Testis (tissue), 2 donors: ENCODE results near the gene SMOC2.

Source experiments
- POLR2A ChIP-seq: fragments of 450-650 bp; IDR thresholded peaks from one replicate; pipeline ENCODE4 v1.6.1; 2017; ENCODE audit warnings: antibody characterized with exemption, mild to moderate bottlenecking, moderate library complexity
- TF ChIP-seq, protein P1 (sequence below), 3 experiments: fragments of 450-650 bp in 2 of 3; fragments of 200-600 bp in 1 of 3; sonication (generic) in 1 of 3; IDR thresholded peaks; one replicate each; pipeline ENCODE4 v1.5.1; 2016 to 2019; ENCODE audit warnings: antibody characterized with exemption in 3 of 3, mild to moderate bottlenecking in 2 of 3, moderate library complexity in 1 of 3

GRCh38 chr6:168395983-168396382, 45.0 kb upstream of the SMOC2 start:
- TF ChIP-seq, protein P1, sequence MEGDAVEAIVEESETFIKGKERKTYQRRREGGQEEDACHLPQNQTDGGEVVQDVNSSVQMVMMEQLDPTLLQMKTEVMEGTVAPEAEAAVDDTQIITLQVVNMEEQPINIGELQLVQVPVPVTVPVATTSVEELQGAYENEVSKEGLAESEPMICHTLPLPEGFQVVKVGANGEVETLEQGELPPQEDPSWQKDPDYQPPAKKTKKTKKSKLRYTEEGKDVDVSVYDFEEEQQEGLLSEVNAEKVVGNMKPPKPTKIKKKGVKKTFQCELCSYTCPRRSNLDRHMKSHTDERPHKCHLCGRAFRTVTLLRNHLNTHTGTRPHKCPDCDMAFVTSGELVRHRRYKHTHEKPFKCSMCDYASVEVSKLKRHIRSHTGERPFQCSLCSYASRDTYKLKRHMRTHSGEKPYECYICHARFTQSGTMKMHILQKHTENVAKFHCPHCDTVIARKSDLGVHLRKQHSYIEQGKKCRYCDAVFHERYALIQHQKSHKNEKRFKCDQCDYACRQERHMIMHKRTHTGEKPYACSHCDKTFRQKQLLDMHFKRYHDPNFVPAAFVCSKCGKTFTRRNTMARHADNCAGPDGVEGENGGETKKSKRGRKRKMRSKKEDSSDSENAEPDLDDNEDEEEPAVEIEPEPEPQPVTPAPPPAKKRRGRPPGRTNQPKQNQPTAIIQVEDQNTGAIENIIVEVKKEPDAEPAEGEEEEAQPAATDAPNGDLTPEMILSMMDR (IDR thresholded peaks at IDR 0.05): no peak
- no peak for TF ChIP-seq POLR2A
